HTERT RPE-1 (cell line): ENCODE data around the gene FLRT3.

Experiments
- in situ Hi-C: fragments of 300-500 bp; cut with MboI; formaldehyde crosslinking; loops from 4 replicates; pipeline ENCODE4 v1.14.3; 2020; ENCODE audit warnings: low sequenced_read_pairs

FLRT3 gene

GRCh38 chr20:14337400-14338171, at the start of gene FLRT3:
TSS of gene FLRT3 (minus strand) at chr20:14337612. CDS start at chr20:14327506, 10,106 bp downstream.
- in situ Hi-C loops, result no loop called here

DNA sequence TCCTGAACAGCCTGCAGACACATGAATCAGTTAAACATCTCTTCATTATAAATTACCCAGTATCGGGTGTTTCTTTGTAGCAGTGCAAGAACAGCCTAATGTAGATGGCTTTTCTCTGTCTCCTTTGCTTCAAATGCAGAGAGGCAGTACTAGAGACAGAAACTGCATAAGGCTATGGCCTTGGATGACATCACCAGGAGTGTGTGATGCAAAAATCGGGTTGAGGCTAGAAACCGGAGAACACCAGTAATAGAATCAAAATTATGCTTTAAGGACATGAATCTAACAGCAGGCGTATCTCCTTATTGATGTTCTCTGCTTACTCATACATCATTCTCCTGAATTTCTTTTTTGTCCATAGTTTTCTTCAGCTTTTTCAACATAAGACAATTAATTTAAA, 49.3 kb upstream of the FLRT3 start:
- in situ Hi-C loops, result no loop called here

DNA sequence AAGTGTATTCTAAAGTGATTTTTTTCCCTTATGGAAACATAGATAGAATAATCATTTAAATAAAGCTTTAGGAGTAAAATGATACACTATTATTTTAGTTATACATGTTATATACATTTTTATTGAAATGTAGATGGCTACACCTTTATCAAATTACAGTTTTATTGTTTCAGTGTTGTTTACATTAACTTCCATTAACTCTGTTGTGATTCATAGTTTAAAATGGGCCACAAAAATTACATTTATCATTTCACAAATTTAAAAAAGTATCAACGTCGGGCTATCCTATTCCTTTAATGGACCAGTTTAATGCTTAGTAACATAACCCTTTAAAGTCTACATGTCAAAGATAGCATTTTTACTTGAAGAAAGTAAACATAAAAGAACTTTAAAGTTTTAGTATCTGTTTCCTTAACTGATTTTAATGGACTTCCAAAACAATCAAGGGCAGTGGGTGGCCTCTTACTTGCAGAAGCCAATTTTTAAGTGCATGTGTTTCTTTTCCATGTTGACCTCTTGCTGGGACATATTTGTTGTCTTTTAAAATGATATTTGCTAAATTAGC, 47.8 kb upstream of the FLRT3 start:
- in situ Hi-C loops, result no loop called here

- in situ Hi-C loops, result no loop called here
Measured at GRCh38 chr20:14384416-14385175, 47.2 kb upstream of the FLRT3 start.

GRCh38 chr20:14383335-14383734, 45.9 kb upstream of the FLRT3 start:
- in situ Hi-C loops, result no loop called here

DNA sequence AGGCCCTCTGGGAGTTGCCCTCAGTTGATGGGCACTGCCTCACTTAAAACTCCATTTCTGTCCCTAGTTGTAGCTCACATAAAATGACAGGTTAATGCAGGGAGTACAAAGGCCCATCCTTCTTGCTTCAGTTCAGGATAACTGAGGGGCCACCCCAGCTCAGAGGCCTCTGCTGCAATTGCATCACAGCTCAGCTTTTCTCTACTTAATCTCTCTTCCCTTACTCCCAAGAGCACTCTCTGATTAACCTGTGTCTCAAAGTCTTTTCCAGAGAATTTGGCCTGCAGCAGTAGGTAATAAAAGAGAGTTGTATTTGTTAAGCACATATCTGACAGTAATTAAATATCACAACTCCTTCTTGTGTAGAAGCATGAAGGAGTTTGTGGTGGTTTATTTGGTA, 40.9 kb upstream of the FLRT3 start:
- in situ Hi-C loops, result no loop called here

DNA sequence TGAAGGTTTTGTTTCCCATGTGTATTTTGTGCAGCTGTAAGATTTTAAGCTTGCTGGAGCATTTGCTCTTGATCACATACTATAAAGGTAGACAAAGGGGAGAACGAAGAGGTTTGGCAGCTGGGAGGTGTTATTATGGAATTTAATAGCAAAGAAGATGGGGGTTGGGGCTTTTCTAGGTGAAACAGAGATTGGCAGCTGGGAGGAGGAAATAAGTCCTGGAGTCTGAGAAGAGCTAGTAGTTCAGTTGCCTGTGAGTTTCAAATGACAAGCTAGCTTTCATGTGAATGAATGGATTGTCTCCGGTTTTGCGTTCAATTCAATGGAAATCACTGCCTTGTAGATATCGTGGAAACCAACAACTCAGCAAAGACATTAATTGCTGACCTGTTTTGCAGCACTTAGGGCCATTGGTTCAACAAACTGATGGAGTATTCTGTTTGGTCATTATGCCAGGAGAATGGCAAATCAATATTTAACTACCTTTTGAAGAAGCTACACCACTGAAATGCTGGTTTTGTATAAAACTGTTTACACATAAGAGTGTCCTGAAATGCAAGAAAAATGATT, 38.1 kb upstream of the FLRT3 start:
- in situ Hi-C loops, result no loop called here

DNA sequence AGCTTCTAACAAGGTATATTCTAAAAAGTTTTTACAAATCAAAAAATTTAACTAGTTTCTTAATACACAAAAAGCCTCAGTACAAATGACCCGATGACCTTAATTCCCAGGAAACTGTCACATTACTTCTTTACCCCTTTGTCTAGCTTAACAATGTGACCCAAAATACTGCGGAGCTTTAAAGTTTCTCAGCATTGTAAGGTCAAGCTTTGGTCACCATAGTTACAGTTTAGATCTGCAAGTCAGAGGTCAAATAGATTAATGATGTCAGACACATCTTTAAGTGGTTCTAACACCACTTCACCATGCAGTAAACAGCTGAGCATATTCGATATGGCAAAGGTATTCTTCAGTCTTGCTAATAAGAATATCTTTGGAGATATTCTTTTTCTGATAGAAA, 36.8 kb upstream of the FLRT3 start:
- in situ Hi-C loops, result no loop called here

GRCh38 chr20:14361509-14362345, 24.3 kb upstream of the FLRT3 start:
- in situ Hi-C loops, result no loop called here

DNA sequence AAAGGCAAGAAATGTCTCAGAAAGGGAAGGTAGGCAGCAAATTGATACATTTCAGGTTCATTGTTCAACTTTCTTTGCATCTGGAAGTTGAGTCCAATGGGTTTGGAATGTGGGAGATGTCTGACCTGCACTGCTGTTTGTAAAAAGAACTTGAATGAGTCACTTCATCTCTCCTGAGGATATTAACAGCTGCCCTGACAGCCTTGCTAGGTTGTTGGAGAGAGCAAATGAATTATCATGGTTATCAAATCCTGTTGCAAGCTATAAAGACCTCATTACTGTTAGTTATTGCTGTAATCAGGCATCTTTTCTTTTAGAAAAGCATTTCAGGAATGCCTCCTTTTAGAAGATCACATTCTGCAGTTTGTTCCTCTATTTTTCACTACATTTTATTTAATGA, 23.0 kb upstream of the FLRT3 start:
- in situ Hi-C loops, result no loop called here

GRCh38 chr20:14355791-14356190, 18.4 kb upstream of the FLRT3 start:
- in situ Hi-C loops, result no loop called here

DNA sequence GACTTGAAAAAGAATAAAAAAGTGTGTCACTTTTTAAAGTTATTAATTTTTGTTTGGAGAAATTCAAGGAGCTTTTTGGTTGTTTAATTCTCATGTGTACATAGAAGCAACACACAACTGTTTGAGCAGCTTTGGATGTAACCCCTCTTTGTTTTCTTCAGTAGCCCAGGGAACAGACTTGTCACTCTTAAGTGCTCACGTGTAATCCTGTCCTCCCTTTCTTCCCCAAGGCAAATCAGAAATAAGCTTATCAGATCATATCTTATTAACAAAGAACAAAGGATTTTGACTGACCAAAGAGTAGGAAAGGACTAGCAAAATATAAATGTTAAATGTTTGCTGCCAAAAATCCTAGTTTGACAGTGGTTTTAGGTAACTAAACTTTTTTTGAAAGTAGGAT, 7.3 kb upstream of the FLRT3 start:
- in situ Hi-C loops, result no loop called here

- in situ Hi-C loops, result no loop called here
Measured at GRCh38 chr20:14343491-14344065, 6.2 kb upstream of the FLRT3 start.

- in situ Hi-C loops, result no loop called here
Measured at GRCh38 chr20:14342918-14343317, 5.5 kb upstream of the FLRT3 start.

- in situ Hi-C loops, result no loop called here
Measured at GRCh38 chr20:14341801-14342200, 4.4 kb upstream of the FLRT3 start.

DNA sequence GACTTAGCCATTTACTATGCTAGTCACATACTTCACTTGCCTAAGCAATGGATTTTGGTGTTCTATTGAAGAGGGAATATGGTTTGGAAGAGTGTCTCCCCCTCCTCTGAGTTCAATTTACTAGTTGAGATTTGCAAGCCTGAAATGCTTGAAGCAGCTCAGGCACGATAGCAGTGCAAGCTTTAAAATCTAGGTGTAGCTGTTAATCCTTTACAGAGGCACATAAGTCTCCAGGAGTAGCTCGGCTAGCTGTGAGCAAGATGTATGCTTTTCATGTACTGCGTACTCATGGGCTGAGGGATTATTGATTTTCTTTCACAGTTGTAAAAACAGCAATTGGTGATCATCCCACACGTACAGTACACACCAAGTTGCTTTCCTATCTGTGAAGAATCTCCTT, 726 bp downstream of the FLRT3 start:
- in situ Hi-C loops, result no loop called here

DNA sequence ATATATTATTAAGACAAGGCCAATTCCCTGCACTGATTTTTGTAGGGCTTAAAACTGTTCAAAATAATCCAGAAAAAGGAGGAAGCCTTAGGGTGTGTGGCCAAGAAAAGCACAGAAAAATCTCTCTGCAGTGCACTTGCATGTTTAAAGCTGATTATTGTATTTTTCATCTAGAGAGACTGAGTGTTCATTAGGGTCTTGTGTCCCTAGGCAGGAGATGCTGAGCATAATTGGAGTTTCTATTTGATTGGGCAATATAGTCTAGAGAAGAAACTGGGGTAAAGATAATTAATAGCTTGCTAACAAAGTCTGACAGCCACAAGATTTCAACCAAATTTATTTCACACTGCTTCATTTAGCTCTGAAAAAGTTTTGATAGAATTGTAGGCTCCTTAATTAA, 2.4 kb downstream of the FLRT3 start:
- in situ Hi-C loops, result no loop called here

GRCh38 chr20:14334306-14334930, 3.0 kb downstream of the FLRT3 start:
- in situ Hi-C loops, result no loop called here

DNA sequence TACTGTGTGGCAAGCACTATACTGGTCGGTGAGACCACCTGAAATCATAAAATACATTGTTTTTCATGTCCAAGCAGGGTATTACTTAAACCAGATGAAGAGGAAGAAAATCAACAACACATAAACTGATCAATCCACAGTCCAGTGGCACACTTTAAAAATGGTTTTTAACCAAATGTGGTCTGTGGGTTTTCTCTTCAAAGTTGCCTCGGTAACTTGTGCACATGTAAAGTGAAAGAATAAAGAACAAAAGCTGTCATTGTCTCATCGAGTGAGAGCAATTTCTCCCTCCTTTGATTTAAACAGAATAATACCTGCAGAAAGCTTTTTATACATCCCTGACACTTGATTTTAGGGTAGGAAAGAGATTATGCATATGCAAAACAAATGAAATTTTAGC, 3.7 kb downstream of the FLRT3 start:
- in situ Hi-C loops, result no loop called here

- in situ Hi-C loops, result no loop called here
Measured at GRCh38 chr20:14332866-14333265, 4.5 kb downstream of the FLRT3 start.
